ENCODE data around the gene PFKL.

PFKL gene

DNA sequence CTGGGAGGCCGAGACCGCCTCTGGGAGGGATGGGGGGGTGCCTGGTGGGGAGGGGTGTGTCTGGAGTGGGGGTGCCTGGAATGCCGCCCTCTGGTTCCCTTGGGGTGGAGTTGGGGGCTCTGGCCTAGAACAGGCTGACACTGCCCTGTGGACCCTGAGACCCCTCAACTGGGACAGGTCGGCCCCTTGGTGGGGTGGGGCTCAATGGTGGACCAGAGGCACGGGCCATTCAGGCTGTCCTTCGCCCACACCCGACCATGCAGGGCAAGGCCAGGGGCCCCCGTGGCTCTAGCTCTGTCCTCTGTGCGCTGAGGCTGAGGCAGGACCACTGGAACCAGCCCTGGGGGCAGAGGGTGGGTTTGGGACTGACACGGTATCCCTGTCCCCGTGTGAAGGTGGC lies 14.7 kb downstream of the PFKL start:
- DNase-seq: no peak

DNA sequence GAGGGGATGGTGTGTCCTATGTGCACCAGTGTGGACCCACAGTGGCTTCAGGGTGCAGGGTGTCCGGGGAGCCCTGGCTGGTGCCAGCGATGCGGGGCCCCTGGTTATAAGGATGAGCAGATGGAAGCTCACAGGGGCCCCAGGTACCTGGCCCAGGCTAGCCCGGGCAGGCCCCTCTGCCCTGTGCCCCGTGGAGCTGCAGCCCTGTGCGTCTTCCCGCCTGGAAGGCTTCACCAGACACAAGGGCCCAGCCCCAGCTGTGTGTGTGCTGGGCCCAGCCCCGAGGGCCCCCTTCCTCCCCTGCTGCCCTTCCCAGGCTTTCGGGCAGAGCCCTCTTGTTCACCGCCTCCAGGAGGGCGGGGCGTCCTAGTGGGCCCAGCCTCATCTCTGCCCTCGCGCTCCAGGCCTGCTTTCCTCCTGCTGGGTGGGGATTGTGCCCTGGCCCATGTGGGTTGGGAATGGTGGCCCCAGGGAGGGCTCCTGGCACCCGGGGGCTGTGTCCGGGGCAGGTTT lies 15.9 kb downstream of the PFKL start:
- no peak for DNase-seq

DNA sequence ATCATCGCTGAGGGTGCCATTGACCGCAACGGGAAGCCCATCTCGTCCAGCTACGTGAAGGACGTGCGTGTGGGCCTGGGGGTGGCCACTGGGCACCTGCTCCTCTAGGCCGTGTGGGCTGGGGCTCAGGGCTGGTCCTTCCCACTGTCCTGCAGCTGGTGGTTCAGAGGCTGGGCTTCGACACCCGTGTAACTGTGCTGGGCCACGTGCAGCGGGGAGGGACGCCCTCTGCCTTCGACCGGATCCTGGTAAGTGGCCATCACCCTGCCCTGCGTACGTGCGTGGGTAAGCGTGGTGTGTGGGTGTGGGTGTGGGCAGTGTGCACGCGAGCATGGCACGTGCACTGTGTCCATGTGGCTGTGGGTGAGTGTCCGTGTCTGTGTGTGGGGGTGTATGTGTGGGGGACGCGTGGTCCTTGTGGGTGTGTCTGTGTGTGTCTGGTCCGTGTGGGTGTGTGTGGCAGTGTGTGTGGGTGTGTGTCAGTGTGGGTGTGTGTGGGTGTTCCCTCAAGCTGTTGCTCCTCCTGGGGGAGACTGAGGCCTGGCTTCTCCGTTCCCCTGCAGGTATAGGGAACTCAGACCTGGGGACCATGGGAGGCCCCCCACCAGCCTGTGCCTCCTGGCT lies 16.5 kb downstream of the PFKL start:
- DNase-seq: no peak

DNA sequence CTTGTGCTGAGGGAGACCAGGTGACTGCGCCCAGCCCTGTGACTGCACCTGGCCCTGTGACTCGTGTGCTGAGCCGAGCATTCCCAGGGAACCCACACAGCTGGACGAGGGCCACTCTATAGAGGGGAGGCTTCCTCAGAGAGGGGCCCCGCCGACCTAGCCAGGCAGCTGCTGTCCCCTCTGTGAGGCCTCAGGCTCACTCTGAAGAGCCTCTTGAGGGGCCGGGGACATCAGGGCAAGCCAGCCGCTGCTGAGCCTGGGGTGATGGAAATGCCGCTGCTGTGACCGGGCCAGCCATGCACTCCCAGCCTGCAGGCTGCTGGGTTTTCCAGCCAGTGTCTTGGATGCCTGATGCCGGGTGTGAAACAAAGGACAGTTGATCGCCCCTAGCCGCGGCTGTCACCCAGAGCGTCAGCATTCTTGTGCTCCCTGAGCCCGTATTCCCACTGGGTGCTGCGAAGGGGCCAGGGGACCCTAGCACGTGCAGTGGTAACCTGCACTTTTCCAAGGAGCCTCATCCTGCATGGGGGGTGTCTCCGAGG lies 17.5 kb downstream of the PFKL start:
- no peak for DNase-seq

DNA sequence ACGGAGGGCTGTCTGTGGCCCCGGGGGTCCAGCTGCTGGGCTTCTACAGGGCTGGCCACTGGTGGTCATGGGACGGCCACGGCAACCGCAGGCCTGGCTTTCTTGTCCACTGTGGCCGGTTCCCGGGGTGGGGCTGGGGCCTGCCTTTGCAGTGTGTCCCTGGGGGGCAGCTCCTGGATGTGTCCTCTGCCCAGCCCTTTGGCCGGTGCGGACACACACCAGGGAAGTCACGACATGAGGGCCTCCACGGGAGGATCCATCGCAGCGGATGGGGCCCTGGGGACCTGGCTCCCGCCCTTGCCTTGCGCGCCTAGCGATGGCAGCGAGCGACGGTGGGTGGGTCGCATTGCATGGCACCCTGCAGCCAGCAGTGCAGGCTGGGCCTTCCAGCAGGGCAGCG lies 18.0 kb downstream of the PFKL start:
- DNase-seq: no peak

DNA sequence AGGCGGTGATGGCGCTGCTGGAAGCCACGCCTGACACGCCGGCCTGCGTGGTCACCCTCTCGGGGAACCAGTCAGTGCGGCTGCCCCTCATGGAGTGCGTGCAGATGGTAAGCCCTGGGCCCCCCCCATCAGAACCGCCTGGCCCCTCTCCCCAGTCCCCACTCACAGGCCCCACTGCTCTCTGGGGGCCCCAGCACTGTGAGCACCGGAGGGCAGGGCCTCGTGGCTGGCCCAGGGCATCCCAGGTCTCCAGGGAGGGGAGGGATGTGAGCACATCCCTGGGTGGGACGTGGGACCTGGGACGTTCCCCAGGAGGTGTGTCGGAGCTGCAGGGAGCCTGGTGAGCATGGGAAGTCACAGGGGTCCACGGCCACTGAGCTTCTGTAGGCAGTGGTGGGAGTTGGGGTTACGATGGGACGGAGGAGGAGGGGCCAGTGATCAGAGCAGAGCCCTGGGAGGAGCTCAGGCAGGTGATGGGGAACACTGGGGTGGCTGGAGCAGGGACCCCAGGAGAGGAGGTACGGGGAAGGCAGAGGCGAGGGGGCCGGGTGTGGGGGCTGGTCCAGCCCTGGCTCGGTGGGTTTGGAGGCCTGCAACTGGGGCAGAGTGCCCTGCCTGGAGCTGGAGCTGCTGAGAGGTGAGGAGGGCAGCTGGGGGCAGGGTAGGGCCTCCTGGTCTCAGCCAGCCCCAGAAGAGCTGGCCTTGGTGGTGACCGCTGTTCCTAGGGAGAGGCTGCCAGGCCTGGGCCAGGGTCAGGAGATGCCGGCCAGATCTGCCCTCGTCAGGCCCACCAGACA lies 18.8 kb downstream of the PFKL start:
- DNase-seq: no peak

DNA sequence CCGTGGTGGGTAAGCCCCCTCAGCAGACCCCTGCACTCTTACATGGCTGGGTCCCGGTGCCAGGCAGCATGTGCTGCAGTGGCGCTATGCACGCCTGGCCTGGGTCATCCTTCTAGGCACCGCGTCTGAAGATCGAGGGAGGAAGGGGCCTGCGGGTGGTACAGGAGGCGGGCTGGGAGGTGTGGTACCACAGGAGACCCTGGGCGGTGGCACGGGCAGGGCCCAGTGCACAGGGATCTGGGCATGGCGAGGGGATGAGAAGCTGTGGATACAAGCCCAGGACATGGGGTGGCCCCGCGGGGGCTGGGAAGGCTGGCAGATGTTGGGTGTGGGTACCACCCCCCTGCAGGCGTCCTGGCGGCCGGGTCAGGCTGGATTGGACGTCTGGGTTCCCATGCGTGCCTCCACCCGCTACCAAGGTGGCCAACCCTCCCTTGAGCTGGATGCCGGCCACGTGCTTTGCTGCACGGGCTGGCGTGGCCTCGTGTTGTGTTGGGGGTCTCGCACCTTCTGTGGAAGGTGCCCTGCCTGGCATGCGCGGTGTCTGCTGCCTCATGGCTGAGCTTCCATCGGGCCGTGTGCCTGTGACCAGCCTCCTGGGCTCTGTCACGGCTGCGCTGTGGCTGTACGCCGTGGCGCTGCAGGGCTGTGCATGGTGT lies 19.7 kb downstream of the PFKL start:
- no peak for DNase-seq

DNA sequence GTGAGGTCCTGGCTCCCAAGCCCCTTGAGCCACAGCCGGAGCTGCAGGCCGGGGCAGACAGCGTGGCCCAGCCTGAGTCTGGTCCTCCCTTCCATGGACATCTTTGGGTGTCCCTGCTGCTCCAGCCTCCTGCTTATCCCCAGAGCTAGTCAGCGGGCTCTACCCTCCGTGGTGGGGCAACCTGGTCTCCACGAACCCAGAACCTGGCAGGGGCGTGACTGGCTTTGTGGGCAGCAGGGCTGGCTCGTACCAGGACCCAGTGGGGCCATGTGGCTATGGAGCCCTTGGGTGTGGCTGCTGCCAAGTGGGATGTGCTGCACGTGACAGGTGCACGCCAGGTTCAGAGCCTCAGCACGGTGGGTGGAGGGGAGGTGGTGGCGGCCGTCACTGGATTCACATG lies 21.0 kb downstream of the PFKL start:
- DNase-seq: no peak

DNA sequence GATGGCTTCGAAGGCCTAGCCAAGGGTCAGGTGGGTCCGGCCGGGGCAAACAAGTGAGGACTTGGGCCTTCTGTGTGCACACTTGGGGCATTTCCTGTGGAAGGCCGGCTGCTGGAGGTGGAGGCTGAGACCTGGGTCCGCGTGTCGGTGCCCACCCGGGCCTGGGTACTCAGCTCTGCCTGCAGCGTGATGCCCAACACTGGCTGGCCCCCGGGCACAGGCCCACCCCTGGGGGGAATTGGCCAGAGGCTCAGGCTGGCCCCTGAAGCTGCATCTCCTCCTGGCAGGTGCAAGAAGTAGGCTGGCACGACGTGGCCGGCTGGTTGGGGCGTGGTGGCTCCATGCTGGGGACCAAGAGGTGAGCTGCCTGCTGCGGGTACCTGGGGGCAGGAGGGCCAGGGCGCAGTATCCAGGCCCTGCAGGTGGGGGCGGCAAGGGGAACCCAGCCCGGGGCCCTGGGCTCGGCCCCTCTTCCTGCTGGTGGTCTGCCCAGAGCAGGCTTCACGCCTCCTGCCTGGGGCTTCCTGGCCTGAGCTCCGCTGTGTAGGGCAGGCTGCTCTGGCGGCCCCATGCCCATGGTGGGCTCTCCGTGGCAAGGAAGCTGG lies 22.1 kb downstream of the PFKL start:
- DNase-seq: no peak

DNA sequence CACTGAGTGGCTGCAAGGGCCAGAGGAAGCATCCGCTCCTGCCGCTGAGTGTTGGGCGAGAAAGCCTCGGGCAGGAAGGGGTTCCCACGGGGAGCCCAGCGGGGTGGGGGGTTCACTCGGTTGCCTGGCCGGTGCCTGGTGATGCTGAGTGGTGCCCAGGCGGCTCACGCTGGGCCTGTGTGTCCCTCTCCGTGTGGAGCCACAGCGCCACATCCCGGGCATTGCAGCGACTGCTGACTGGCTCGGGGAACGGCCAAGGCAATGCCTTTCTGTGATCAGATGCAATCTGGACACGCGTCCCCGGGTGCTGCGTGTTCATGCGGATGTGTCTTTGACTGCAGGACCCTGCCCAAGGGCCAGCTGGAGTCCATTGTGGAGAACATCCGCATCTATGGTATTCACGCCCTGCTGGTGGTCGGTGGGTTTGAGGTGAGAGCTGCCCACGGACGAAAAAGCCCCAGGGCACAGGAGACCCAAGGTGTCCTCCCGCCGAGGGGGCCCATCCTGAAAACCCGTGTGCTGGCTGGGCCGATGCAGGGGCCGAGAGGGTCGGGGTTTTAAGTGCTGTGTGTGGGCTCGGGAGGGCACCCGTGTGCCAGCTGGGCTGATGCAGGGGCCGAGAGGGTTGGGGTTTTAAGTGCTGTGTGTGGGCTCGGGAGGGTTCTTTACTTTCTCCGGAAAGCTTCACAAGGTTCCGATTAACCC lies 22.9 kb downstream of the PFKL start:
- no peak for DNase-seq

DNA sequence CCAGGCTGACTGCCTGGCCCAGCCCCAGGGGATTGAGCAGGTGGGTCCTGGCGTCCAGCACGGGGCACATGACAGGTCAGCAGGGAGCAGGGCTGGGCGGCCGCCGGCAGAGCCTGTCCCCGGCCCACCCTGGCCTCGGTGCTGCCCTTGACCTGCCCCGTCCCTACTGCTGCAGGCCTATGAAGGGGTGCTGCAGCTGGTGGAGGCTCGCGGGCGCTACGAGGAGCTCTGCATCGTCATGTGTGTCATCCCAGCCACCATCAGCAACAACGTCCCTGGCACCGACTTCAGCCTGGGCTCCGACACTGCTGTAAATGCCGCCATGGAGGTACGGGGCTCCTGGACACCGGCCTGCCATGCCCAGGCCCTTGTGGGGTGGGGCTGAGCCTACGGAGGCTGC lies 23.7 kb downstream of the PFKL start:
- no peak for DNase-seq

DNA sequence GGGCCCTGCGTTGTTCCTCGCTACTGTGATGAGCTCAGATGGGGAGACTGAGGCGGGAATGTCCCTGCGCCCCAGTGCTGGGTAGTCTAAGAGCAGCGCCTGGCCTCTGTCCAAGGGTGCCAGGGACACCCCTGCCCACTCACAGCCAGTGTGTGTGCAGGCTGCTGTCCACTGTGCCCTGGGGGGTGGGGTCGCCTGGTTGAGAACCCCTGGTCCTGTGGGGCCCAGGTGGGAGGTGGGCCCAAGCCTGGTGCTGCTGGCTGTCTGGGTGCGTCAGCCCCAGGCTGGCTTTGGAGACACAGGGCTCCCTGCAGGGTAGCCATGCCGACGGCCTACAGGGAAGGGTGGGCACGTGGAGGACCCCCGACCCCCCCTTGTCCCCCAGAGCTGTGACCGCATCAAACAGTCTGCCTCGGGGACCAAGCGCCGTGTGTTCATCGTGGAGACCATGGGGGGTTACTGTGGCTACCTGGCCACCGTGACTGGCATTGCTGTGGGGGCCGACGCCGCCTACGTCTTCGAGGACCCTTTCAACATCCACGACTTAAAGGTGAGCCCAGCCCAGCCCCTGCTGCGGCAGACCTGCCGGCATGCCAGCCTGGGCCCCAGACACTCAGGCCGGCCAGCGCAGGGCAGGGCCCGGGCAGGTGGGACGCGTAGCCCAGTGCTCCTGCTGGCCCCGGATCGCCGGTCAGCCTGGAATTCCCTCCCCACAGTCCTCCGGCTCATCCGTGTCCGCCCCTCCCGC lies 24.4 kb downstream of the PFKL start:
- no peak for DNase-seq

DNA sequence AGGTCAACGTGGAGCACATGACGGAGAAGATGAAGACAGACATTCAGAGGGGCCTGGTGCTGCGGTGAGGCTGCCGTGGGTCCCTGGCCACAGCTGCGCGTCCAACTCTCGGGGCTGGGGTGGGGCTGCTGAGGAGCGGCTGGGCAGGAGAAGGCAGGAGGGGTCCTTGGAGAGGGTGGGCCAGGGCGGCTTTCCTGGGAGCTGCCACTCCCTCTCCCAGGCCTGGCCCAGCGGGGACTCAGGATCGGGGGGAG lies 24.9 kb downstream of the PFKL start:
- no peak for DNase-seq

DNA sequence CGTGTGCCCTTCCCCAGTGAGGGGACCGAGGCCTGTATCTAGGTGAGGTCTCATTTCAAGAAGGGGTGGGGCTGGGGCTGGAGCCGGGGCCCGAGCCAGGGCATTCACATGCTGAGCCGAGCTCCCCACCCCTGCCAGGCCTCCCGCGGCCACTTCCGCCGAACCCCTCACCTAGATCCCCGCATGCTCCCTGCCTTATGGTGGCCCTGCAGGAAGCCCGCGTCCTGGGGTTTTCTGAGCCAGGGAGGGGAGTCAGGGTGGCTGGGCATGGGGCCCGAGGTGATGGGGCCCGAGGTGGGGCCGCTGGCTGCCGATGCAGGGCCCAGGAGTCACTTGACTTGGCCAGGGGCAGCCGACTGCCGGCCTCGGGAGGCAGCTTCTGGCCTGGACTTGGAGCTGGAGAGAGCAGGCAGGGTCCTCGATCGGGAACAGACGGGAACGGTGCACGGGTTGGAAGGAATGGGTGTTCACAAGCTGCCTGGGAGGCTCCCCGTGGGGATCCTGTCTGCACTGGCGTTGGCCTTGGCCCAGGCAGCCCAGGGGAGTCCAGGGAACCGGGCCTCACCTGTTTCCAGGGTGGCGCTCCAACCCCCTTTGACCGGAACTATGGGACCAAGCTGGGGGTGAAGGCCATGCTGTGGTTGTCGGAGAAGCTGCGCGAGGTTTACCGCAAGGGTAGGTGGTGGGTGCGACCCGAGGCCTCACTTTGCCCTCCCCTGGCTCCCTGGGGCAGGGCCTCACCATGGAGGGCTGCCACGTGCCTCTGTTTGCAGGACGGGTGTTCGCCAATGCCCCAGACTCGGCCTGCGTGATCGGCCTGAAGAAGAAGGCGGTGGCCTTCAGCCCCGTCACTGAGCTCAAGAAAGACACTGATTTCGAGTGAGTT lies 25.8 kb downstream of the PFKL start:
- no peak for DNase-seq

DNA sequence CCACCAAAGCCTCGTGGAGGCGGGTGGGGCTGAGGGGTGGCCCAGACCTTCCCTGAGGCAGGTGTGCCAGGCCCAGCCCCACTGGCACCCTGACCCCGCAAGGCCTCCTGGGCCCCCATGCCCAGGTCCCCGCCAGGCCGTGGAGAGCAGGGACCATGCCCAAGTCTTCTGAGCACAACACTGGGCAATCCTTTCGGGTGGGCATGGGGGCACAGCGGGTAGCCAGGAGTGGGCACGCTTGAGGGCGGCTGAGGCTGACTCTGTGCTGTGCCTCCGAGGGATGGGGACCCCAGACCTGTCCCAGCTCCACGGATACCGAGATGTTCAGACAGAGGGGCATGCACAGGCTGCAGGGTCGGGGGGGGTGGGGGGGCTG lies 26.4 kb downstream of the PFKL start:
- DNase-seq: no peak

DNA sequence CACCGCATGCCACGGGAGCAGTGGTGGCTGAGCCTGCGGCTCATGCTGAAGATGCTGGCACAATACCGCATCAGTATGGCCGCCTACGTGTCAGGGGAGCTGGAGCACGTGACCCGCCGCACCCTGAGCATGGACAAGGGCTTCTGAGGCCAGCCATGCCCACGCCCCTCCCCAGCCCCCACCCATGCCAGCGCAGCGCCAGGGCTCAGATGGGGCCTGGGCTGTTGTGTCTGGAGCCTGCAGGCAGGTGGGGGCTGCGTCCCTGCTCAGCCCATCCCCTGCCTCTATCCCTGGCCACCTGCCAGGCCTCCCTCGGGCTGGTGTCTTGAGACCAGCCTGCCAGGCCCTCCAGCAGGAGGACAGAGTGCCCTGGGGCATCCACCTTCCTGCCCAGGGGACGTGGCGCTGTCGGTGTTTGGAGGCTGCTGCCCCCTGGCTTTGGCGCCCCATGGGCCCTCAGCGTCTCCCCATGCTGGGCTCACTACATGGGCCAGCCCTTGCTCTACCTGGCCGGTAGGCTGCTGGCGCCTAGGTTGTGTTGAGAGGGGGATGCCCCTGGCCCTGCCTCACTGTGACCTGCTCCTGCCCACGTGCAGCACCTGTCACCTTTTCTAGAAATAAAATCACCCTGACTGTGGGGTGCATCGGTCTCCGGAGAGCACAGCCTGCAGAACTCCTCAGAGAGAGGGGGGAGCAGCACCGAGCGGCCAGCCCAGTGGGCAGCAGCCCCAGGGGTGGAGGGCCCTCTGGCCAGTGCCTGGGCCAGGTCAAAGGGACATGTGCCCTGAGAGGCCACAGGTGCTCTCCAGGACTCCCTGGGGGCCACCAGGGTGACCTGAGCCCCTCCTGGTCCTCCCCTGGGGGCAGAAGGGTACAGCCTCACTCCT lies 27.1 kb downstream of the PFKL start:
- no peak for DNase-seq

DNA sequence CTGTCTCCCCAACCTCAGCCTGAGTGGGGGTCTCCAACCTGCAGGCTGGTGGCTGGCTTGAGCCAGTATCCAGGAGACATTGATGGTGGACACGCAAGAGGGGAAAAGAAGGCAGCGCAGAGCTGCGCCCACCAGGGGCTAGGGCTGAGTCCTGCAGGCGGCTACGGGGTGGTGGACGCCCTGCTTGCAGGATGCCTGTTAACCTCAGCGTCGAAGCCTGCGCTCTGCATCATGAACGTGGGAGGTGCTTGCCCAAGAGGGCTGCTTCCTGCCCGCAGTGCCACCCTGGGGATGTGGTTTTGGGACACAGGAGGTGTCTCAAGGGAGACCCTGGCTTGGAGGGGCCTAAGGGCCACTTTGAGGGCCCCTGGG lies 27.7 kb downstream of the PFKL start:
- no peak for DNase-seq

DNA sequence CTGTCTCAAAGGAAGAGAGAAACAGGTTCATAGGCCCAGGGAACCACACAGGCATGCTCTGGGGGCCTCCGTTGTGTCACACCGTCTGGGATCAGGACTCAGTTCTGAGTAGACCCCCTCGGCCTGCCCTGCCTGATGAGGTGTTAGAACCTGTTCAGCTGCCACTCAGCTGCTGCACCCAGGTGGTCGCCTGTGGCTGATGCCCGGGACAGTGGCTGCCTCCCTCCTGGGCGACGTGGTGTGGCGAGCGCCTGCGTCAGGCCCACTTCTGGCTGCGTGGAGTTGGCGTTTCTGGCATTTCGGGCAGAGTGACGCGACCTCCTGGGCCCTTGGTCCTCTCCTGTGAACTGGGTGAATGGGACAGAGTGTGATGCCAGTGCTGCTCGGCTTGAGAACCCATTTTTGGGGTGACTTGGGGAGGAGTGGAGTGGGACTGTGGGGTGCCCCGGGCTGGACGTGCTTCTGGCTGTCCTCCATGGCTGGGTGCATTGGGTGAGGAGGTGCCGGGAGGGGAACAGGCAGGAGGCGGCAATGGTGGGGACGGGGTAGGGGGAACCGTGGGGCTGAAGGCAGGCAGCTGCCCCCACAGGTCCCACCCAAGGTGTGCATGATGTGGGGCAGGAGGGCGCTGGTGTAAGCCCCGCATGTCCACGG lies 28.5 kb downstream of the PFKL start:
- DNase-seq: no peak
